GM19035 (cell line): ENCODE measurements around the gene CDK9.
"Not testable (repeated sequence)": the region's sequence is repeated elsewhere in the genome, so short reads cannot be mapped to it uniquely, and the experiment has no call there.

ENCODE experiments used
- ATAC-seq: cut with Tn5 transposase; IDR thresholded peaks from one replicate; pipeline ENCODE4 v1.9.1; 2021; ENCODE audit not compliant: unreplicated experiment

The CDK9 gene

GRCh38 chr9:127817881-127818434, 32.1 kb downstream of the CDK9 start:
- no peak for ATAC-seq

- ATAC-seq, result no peak
Observed at GRCh38 chr9:127818574-127818973, 32.7 kb downstream of the CDK9 start.

- no peak for ATAC-seq
Observed at GRCh38 chr9:127822108-127822507, 36.3 kb downstream of the CDK9 start.

- ATAC-seq, result no peak
Observed at GRCh38 chr9:127825319-127826051, 39.7 kb downstream of the CDK9 start.

- no peak for ATAC-seq
Observed at GRCh38 chr9:127826253-127826913, 40.5 kb downstream of the CDK9 start.

- ATAC-seq, result no peak
Observed at GRCh38 chr9:127828262-127829031, 42.6 kb downstream of the CDK9 start.

- no peak for ATAC-seq
Observed at GRCh38 chr9:127829205-127829906, 43.5 kb downstream of the CDK9 start.

GRCh38 chr9:127832248-127832647, 46.4 kb downstream of the CDK9 start:
- ATAC-seq, result no peak

- ATAC-seq, result no peak
Observed at GRCh38 chr9:127833555-127833954, 47.7 kb downstream of the CDK9 start.

- ATAC-seq, result no peak
Observed at GRCh38 chr9:127835991-127836516, 50.2 kb downstream of the CDK9 start.

GRCh38 chr9:127836561-127836960, 50.7 kb downstream of the CDK9 start:
- ATAC-seq, result not testable (repeated sequence)

- ATAC-seq, result no peak
Observed at GRCh38 chr9:127837346-127837745, 51.5 kb downstream of the CDK9 start.

- ATAC-seq, result no peak
Observed at GRCh38 chr9:127838375-127839078, 52.7 kb downstream of the CDK9 start.
